Cardiac ventricle fibroblast (primary cell): ENCODE measurements around the gene PTPN23. TPM values are rescaled to one million over a fixed set of nuclear protein-coding genes. Genes with fewer than 3 reads are reported as not detected.

Source experiments
- total RNA-seq: library from RNA; depleted of rRNA; stranded (reverse); fragments of >200 nt; gene quantifications from 2 replicates; pipeline ENCODE4 v1.2.3, GENCODE V29; 2015

The PTPN23 gene, protein sequence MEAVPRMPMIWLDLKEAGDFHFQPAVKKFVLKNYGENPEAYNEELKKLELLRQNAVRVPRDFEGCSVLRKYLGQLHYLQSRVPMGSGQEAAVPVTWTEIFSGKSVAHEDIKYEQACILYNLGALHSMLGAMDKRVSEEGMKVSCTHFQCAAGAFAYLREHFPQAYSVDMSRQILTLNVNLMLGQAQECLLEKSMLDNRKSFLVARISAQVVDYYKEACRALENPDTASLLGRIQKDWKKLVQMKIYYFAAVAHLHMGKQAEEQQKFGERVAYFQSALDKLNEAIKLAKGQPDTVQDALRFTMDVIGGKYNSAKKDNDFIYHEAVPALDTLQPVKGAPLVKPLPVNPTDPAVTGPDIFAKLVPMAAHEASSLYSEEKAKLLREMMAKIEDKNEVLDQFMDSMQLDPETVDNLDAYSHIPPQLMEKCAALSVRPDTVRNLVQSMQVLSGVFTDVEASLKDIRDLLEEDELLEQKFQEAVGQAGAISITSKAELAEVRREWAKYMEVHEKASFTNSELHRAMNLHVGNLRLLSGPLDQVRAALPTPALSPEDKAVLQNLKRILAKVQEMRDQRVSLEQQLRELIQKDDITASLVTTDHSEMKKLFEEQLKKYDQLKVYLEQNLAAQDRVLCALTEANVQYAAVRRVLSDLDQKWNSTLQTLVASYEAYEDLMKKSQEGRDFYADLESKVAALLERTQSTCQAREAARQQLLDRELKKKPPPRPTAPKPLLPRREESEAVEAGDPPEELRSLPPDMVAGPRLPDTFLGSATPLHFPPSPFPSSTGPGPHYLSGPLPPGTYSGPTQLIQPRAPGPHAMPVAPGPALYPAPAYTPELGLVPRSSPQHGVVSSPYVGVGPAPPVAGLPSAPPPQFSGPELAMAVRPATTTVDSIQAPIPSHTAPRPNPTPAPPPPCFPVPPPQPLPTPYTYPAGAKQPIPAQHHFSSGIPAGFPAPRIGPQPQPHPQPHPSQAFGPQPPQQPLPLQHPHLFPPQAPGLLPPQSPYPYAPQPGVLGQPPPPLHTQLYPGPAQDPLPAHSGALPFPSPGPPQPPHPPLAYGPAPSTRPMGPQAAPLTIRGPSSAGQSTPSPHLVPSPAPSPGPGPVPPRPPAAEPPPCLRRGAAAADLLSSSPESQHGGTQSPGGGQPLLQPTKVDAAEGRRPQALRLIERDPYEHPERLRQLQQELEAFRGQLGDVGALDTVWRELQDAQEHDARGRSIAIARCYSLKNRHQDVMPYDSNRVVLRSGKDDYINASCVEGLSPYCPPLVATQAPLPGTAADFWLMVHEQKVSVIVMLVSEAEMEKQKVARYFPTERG (N-terminal part only)
- 19.7 TPM in 2 replicates for total RNA-seq

DNA sequence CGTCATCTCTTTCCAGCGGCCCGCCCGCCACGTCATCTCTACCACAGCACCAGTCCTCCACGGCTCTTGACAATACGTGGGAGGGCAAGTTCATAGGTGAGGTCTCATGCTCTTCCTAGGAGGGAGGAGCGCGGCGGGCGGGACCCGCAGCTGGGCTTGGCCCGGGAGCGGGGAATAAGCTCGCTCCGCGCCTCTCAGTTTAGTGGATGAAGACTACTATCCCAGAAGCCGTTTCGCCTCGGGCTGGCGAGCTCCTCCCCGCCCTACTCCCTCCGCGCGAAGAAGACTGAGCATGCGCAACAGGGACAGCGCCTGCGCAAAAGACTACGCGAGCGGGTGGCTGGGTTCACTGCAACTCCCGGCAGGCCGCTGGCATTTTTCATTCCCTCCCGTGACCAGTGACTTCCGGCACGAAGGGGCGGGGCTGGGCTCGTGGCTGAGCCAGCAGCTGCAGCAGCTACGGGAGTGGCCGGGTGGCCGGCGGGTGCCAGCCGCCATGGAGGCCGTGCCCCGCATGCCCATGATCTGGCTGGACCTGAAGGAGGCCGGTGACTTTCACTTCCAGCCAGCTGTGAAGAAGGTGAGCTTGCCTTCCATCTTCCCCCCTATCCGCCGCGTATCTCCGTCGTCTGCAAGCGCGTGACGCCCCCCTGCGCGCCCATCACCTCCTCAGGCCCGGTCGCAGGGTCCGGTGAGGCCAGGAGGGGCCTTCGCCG, at the start of gene PTPN23:
Gene PTPN23 (plus strand): TSS at position 421 of the 716 bp plus-strand sequence. CDS start 76 bp downstream, at position 497.

Other genes with a start within 250 kb of the PTPN23 start
- gene SETD2, start 216.9 kb upstream of the PTPN23 start, total RNA-seq = 23.5 and 29.9 TPM in 2 replicates
- gene KIF9, start 98.2 kb upstream of the PTPN23 start, total RNA-seq = 1.1 and 2.1 TPM in 2 replicates
- 7.3 and 13.3 TPM in 2 replicates for gene KLHL18, start 98.1 kb upstream of the PTPN23 start, total RNA-seq
- 63.6 and 74.8 TPM in 2 replicates for gene SCAP, start 94.9 kb downstream of the PTPN23 start, total RNA-seq
- gene ELP6, start 132.7 kb downstream of the PTPN23 start, total RNA-seq = 22.9 and 31.6 TPM in 2 replicates
- not detected in 2 replicates for gene CSPG5, start 197.8 kb downstream of the PTPN23 start, total RNA-seq